SK-N-SH treated with all-trans-retinoic acid at 6 μM for 48 hours (cell line): ENCODE data around the gene PRUNE2.

Experiments used
- BACH2 ChIP-seq: fragments of 250-450 bp; sonication (Bioruptor Pico); IDR thresholded peaks from 2 replicates; pipeline ENCODE4 v1.9.0; 2021; ENCODE audit warnings: mild to moderate bottlenecking, borderline replicate concordance
- CSDC2 ChIP-seq: fragments of 250-450 bp; sonication (Bioruptor Pico); IDR thresholded peaks from 2 replicates; pipeline ENCODE4 v1.5.0; 2020; ENCODE audit warnings: mild to moderate bottlenecking, moderate library complexity
- CSRNP3 ChIP-seq: fragments of 250-450 bp; sonication (Bioruptor Pico); IDR thresholded peaks from 2 replicates; pipeline ENCODE4 v1.5.1; 2021; ENCODE audit warnings: mild to moderate bottlenecking, moderate library complexity
- ESRRG ChIP-seq: fragments of 250-450 bp; sonication (Bioruptor Pico); IDR thresholded peaks from 2 replicates; pipeline ENCODE4 v1.6.1; 2021; ENCODE audit warnings: mild to moderate bottlenecking
- GLIS3 ChIP-seq: fragments of 250-450 bp; sonication (Bioruptor Pico); IDR thresholded peaks from 2 replicates; pipeline ENCODE4 v1.5.0; 2020; ENCODE audit warnings: mild to moderate bottlenecking, moderate library complexity
- ISL1 ChIP-seq: fragments of 250-450 bp; sonication (Bioruptor Pico); IDR thresholded peaks from 2 replicates; pipeline ENCODE4 v2.1.2; 2022; ENCODE audit warnings: mild to moderate bottlenecking, moderate library complexity
- PATZ1 ChIP-seq: fragments of 250-450 bp; sonication (Bioruptor Pico); IDR thresholded peaks from 2 replicates; pipeline ENCODE4 v1.8.0; 2020; ENCODE audit warnings: mild to moderate bottlenecking, moderate library complexity, borderline replicate concordance
- PPARA ChIP-seq: fragments of 250-450 bp; sonication (Bioruptor Pico); IDR thresholded peaks from 2 replicates; pipeline ENCODE4 v1.5.0; 2020; ENCODE audit warnings: mild to moderate bottlenecking, borderline replicate concordance
- RARB ChIP-seq: fragments of 250-450 bp; sonication (Bioruptor Pico); IDR thresholded peaks from 2 replicates; pipeline ENCODE4 v1.8.0; 2021; ENCODE audit warnings: mild to moderate bottlenecking, moderate library complexity
- SNAI2 ChIP-seq: fragments of 250-450 bp; sonication (Bioruptor Pico); IDR thresholded peaks from 2 replicates; pipeline ENCODE4 v1.5.0; 2020; ENCODE audit warnings: mild to moderate bottlenecking, moderate library complexity
- ZFP30 ChIP-seq: fragments of 450-650 bp; formaldehyde crosslinking; IDR thresholded peaks from 2 replicates; pipeline ENCODE4 v1.5.0; 2022; ENCODE audit warnings: mild to moderate bottlenecking, moderate library complexity
- ZNF70 ChIP-seq: fragments of 450-650 bp; formaldehyde crosslinking; IDR thresholded peaks from 2 replicates; pipeline ENCODE4 v1.5.0; 2020; ENCODE audit warnings: mild to moderate bottlenecking, moderate library complexity
- ZNF8 ChIP-seq: fragments of 450-650 bp; formaldehyde crosslinking; IDR thresholded peaks from 2 replicates; pipeline ENCODE4 v1.5.0; 2020; ENCODE audit warnings: mild to moderate bottlenecking, moderate library complexity
- TF ChIP-seq, protein P1 (sequence below): fragments of 250-450 bp; sonication (Bioruptor Pico); IDR thresholded peaks from 2 replicates; pipeline ENCODE4 v1.5.1; 2020; ENCODE audit warnings: low read depth, mild to moderate bottlenecking, moderate library complexity

DNA sequence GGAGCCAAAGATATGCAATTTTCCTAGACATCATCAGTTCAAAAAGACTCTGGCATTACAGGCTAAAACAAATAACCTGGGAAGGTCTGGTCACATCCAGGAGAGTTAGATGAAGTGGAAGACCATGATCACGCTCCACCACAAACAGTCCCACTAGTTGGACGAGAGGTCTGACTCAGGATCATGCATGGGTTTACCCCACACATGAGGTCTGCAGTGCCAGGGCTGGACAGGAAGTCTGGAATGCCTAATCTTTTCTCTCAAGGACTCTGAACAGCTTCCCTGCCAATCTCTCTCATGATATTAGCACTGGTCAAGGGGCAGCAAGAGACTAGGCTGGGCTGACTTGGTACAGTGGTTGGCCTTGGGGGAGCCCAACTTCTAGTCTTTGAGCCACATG lies 7.1 kb downstream of the PRUNE2 start:
- TF ChIP-seq PPARA, result no peak
- no peak for TF ChIP-seq CSDC2 (CRISPR knock-in tag)
- TF ChIP-seq RARB (CRISPR knock-in tag), result no peak
- TF ChIP-seq BACH2 (CRISPR knock-in tag), result no peak
- TF ChIP-seq ZNF8 (CRISPR knock-in tag), result no peak
- no peak for TF ChIP-seq GLIS3
- no peak for TF ChIP-seq PATZ1 (CRISPR knock-in tag)
- TF ChIP-seq, protein P1, sequence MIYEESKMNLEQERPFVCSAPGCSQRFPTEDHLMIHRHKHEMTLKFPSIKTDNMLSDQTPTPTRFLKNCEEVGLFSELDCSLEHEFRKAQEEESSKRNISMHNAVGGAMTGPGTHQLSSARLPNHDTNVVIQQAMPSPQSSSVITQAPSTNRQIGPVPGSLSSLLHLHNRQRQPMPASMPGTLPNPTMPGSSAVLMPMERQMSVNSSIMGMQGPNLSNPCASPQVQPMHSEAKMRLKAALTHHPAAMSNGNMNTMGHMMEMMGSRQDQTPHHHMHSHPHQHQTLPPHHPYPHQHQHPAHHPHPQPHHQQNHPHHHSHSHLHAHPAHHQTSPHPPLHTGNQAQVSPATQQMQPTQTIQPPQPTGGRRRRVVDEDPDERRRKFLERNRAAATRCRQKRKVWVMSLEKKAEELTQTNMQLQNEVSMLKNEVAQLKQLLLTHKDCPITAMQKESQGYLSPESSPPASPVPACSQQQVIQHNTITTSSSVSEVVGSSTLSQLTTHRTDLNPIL (CRISPR knock-in tag), result no peak
- TF ChIP-seq ESRRG (CRISPR knock-in tag), result no peak
- TF ChIP-seq SNAI2 (CRISPR knock-in tag), result no peak
- no peak for TF ChIP-seq ZFP30 (CRISPR knock-in tag)
- no peak for TF ChIP-seq ISL1 (CRISPR knock-in tag)
- TF ChIP-seq ZNF70 (CRISPR knock-in tag), result no peak
- no peak for TF ChIP-seq CSRNP3 (CRISPR knock-in tag)
